Measurements from ENCODE around the gene TAS2R1. TPM values are rescaled to one million over a fixed set of nuclear protein-coding genes. Genes with fewer than 3 reads are reported as not detected.

Gene TAS2R1
- total RNA-seq = under 0.01 and 0.76 TPM in 2 replicates

GRCh38 chr5:9630251-9630650 lies at the start of gene TAS2R1:
Gene TAS2R1, minus strand, starts transcription at chr5:9630351. Its CDS starts 319 bp downstream, at chr5:9630032.

Other genes with a start within 250 kb of the TAS2R1 start
- 322 and 351 TPM in 2 replicates for gene SEMA5A, start 84.3 kb downstream of the TAS2R1 start, total RNA-seq

Data from placental epithelial cell (primary cell).